Measurements from ENCODE around the gene GATA2. TPM values are rescaled to one million over a fixed set of nuclear protein-coding genes. Genes with fewer than 3 reads are reported as not detected.

Gene GATA2
- total RNA-seq, 1 donor from 2014 or later, result 60.4 TPM

GRCh38 chr3:128487538-128487812 is 5.5 kb downstream of the GATA2 start:
- H3K27me3 Mint-ChIP-seq (ENCODE audit: low read depth), result peaks cover 11% of the 10 kb centered on the region

GRCh38 chr3:128486681-128487537 is 6.1 kb downstream of the GATA2 start:
- TF ChIP-seq CTCF (IDR thresholded peaks at IDR 0.05; ENCODE audit: unreplicated experiment), result no peak
- Mint-ChIP-seq H3K27ac (peak overlapping the region; percentile 83), H3K9me3 (no peaks in the 10 kb centered on the region), H3K4me3 (peak overlapping the region; percentile 94), H3K4me1 (peaks cover 59% of the 10 kb centered on the region), H3K36me3 (peaks cover 6% of the 10 kb centered on the region), H3K27me3 (ENCODE audit: low read depth) (peaks cover 9% of the 10 kb centered on the region)
- DNase-seq (ENCODE audit: low spot score in 2 of 2, unreplicated experiment in 2 of 2), result peak in 1 of 2 experiments; percentile 65

More at GRCh38 chr3:128487538-128487812, 5.5 kb downstream of the GATA2 start:
- Mint-ChIP-seq H3K27ac (peak overlapping the region; percentile 83), H3K36me3 (peaks cover 6% of the 10 kb centered on the region), H3K4me3 (peak overlapping the region; percentile 94), H3K9me3 (no peaks in the 10 kb centered on the region), H3K4me1 (peaks cover 58% of the 10 kb centered on the region)
- no peak for TF ChIP-seq CTCF (IDR thresholded peaks at IDR 0.05; ENCODE audit: unreplicated experiment)
- no peak for DNase-seq (ENCODE audit: low spot score in 2 of 2, unreplicated experiment in 2 of 2)

GRCh38 chr3:128486205-128486628 is 6.8 kb downstream of the GATA2 start:
- peak overlapping the region; percentile 94 for H3K4me3 Mint-ChIP-seq
- TF ChIP-seq CTCF (IDR thresholded peaks at IDR 0.05; ENCODE audit: unreplicated experiment), result no peak
- peaks cover 4% of the 10 kb centered on the region for H3K27me3 Mint-ChIP-seq (ENCODE audit: low read depth)
- peaks cover 53% of the 10 kb centered on the region for H3K4me1 Mint-ChIP-seq
- no peaks in the 10 kb centered on the region for H3K9me3 Mint-ChIP-seq
- H3K27ac Mint-ChIP-seq, result peak overlapping the region; percentile 75
- DNase-seq (ENCODE audit: low spot score in 2 of 2, unreplicated experiment in 2 of 2), result no peak
- peaks cover 6% of the 10 kb centered on the region for H3K36me3 Mint-ChIP-seq

GRCh38 chr3:128485282-128486204 is 7.5 kb downstream of the GATA2 start:
- peaks cover under 1% of the 10 kb centered on the region for H3K27me3 Mint-ChIP-seq (ENCODE audit: low read depth)
- no peak for TF ChIP-seq CTCF (IDR thresholded peaks at IDR 0.05; ENCODE audit: unreplicated experiment)
- peak overlapping the region; percentile 94 for H3K4me3 Mint-ChIP-seq
- DNase-seq (ENCODE audit: low spot score in 2 of 2, unreplicated experiment in 2 of 2), result no peak
- H3K36me3 Mint-ChIP-seq, result peaks cover 7% of the 10 kb centered on the region
- no peaks in the 10 kb centered on the region for H3K9me3 Mint-ChIP-seq
- peaks cover 50% of the 10 kb centered on the region for H3K4me1 Mint-ChIP-seq
- H3K27ac Mint-ChIP-seq, result no peak overlapping the region

GRCh38 chr3:128484404-128485281 is 8.4 kb downstream of the GATA2 start:
- no peak for DNase-seq (ENCODE audit: low spot score in 2 of 2, unreplicated experiment in 2 of 2)
- H3K9me3 Mint-ChIP-seq, result no peaks in the 10 kb centered on the region
- peak overlapping the region; percentile 94 for H3K4me3 Mint-ChIP-seq
- H3K27ac Mint-ChIP-seq, result peak overlapping the region; percentile 66
- H3K36me3 Mint-ChIP-seq, result peaks cover 10% of the 10 kb centered on the region
- peaks cover 46% of the 10 kb centered on the region for H3K4me1 Mint-ChIP-seq
- no peak for TF ChIP-seq CTCF (IDR thresholded peaks at IDR 0.05; ENCODE audit: unreplicated experiment)
- H3K27me3 Mint-ChIP-seq (ENCODE audit: low read depth), result no peaks in the 10 kb centered on the region

All from mesothelial cell of epicardium (in vitro differentiated cells).